Panc1 (cell line): ENCODE data around the gene SH3BP2.

Source experiments
- CTCF ChIP-seq: fragments of 450-650 bp; IDR thresholded peaks from 2 replicates; pipeline ENCODE4 v1.5.1; 2017; ENCODE audit warnings: mild to moderate bottlenecking
- POLR2AphosphoS5 ChIP-seq: IDR thresholded peaks from 2 replicates; pipeline ENCODE4 v1.6.1; 2012; ENCODE audit warnings: mild to moderate bottlenecking, low read depth, low read length, moderate library complexity
- REST ChIP-seq, 2 experiments: IDR thresholded peaks; 2 replicates each; pipeline ENCODE4 v1.6.1; 2011 to 2012; ENCODE audit warnings: low read depth in 2 of 2, control low read depth in 1 of 2, low read length in 1 of 2, mild to moderate bottlenecking in 1 of 2, moderate library complexity in 1 of 2; ENCODE audit not compliant: insufficient read depth in 1 of 2

- TF ChIP-seq CTCF, result no peak
- TF ChIP-seq POLR2AphosphoS5, result no peak
- no peak for TF ChIP-seq REST (IDR thresholded peaks at IDR 0.05; ENCODE audit: insufficient read depth in 1 of 2, low read depth in 2 of 2, low read length in 1 of 2)
Observed at GRCh38 chr4:2808001-2808400, 15.1 kb downstream of the SH3BP2 start.
